Midbrain (tissue), 1 donor: Measurements from ENCODE around the gene ERBIN.
A peak's percentile ranks its signal among the peaks of the same experiment; 100 is the strongest.
"Not testable (repeated sequence)": the region's sequence is repeated elsewhere in the genome, so short reads cannot be mapped to it uniquely, and the experiment has no call there.

Experiments used
- DNase-seq: peaks from one replicate; lab custom pipeline; 2025; lab: John Stamatoyannopoulos, UW

ERBIN gene

GRCh38 chr5:65915661-65916060 lies 10.7 kb upstream of the ERBIN start:
- DNase-seq = not testable (repeated sequence)

DNA sequence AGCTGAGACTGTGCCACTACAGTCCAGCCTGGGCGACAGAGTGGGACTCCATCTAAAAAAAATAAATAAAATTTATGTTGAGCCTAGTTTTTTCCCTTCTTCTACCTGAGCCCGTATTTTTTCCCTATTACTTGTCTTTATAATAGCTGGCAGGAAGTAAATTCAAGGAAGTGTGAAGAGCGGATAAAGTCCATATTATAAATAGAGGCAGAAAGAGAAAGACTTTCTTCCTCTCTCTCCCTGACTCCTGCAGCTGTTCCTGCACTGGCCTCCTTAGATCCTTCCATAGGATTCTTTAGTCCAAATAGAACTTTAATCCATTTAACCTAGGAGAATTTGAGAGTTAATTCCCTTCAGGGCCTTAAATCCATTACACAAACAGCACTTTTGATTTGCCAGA lies 10.3 kb upstream of the ERBIN start:
- DNase-seq = no peak

DNA sequence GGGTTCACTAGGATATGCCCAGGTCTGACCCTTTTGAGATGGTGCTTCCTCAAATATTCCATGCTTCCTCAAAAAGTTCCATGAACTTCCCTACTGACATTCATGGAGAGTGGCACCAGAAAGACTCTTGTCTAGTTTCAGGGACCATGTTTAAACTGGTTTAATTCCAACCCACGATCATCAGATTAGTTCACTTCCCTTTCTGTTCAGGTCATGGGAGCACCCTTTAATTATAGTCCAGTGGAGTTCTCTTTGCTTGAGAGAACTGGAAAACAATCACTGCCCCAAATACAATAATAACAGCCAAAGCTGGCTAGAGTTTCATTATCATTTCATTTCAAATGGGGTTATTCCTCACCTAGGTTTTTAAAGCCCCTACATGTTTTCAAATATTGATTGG lies 9.7 kb upstream of the ERBIN start:
- no peak for DNase-seq

DNA sequence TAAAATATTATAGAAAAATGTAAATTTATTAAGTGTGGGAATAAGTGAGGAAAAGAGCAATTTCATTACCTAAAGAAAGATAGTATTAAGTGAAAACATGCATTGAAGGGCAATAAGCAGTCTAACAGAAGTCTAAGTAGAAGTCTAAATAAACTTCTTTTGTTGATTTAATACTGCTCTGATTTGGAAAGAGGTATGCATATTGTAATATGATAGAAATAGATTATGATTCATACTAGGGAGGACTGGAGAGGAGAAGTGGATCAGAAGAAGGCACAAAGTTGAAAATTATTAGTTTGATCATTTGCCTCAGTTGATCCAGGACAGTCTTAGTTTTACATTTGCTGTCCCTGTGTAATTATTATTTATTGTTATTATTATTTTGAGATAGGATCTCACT lies 6.6 kb upstream of the ERBIN start:
- no peak for DNase-seq

DNA sequence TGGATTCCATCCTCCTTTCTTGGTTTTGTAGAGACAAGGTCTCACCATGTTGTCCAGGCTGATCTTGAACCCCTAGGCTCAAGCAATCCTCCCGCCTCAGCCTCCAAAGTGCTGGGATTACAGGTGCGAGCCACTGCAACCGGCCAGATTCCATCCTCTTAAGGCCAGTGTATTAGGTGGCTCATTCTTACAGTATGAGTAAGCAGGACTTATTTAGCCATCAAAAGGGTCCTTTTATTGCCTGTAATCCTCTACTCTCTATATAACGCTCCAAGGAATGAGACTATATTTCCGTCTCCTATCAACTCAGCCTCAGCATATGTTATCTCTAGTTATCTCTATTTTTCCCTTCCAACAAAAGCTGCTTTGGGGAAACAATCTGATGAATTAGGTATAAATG lies 3.0 kb upstream of the ERBIN start:
- no peak for DNase-seq

DNA sequence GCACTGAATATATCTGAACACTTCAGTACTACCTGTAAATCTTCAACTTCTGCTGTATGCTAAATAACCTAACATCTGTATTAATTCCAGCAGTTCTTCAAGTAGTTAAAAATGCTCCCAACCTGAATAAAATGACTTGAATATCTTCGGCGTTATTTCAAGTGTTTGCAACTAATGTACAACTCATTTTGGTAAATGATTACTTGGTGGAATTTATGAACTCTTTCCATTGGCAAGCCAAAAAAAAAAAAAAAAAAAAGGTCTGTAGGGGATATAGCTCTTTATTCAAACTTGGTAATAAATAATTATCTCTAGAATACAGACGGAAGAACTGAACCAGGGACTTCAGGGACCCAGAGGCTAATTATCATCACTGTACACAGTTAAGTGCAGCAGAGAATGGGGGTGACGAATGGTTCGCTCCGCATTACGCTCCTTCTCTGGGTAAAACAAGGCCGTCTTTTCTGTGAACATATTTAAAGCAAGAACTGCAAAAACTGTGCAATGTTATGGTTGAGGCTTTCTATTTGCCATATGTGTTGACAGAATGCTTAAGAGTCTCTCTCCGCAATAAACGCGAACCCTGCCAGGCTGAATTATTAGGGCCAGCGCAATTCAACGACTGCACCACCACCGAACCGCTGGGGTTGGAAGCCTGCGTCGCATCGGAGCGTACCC lies 1.9 kb upstream of the ERBIN start:
- no peak for DNase-seq

- DNase-seq = peak; percentile 83
Measured at GRCh38 chr5:65925044-65925600, 1.3 kb upstream of the ERBIN start.

DNA sequence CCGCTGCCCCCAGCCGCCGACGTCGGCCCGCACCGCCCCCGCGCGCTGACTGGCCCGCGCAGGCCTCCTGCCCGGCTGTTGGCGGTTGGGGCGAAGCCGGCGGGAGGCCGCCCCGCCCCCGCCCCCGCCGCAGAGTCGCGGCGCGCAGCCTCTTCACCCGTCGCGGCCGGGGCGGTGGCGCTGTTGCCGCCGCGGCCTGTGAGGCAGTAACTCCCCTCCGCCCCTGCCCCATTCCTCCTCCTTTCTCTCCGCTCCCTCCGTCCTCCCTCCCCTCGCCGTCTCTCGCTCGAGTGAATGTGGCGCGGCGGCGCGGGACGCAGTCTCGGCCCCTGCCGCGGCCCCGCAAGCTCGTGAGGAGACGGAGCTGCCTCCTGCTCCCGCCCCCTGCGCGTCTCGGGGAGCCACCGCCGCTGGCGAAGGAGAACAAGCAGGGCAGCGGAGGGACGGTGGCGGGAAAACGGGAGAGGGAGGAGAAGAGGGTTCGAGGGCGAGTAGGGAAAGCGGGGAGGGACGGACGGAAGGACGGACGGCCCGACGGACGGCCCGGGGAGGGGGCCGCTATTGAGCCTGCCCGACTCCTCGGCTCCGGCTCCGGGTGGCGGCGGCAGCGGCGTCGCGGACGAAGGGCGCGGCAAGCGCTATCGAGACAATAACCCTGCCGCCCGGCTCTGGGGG lies 637 bp upstream of the ERBIN start:
- DNase-seq = peak; percentile 93

DNA sequence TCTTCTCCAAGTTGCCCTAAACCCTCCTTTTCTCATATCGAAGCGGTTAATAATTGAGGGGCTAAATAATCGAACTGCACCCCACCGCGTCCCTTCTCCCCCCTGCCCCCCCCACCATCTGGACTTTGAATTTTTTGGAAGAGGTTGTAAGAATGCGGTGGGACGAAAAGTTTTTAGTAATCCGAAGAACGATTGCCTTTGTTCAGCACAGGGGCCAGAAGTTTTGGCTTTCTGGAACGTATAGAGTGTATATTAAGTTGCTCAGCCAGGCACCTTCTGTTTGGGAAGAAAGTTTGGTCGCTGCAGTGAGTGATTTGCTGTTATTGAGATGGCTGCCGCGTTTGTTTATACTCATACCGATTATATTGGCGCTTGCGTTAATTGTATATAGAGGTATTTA lies 518 bp downstream of the ERBIN start:
- no peak for DNase-seq

DNA sequence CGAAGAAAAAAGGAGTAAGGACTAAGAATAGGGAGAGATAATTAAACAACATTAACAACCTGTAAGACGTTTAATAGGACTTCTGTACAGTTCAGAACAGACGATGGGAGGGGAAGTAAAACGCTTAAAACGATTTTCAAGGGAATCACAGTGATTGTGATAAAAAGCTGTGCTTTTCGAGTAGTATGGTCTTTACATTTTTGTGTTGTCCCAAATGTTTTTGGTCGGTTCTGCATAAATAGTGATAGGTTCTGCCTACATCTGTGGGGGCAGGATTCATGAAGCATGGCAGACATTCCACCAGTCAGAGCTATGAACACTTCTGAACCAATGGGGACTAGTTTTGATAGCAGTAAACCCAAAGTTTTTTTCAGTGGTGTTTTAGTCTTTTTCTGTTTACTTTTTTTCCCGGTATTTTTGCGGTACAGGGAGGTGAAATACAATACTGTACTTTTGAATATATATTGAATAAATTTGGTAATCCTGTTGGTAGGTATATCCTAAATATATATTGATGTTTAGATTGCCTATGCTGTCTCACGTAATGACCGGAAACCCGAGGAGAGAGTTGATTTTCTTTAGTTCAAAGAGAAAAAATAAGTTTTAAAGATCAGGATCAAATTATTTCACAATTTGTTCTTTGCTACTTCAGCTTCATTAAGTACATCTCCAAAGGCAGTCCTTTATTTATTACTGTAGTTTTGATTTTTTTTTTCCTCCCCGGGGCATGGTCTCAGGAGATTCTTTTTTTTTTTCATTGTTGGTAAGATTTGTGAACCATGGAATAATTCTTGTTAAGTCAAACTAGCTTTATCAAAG lies 1.3 kb downstream of the ERBIN start:
- peak; percentile 49 for DNase-seq

DNA sequence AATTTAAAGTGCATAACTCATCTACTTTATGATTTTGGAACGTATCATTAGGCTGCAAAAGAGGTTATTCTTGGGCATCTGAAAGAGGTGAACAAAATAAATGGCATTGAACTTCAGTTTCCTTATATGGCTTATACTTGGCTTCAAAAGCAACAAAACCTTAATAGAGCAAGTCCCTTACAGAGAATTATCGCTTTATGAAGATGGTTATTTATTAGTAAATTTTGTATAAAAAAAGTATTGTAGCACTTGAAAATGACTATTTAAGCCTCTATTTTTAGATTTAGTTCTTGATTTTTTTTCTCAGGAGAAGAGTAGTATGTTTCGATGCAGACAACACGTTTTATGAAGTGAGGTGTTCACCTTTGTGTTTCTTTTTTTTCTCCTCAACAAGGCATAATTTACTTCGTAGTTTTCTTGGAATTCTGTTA lies 2.0 kb downstream of the ERBIN start:
- DNase-seq = peak; percentile 35

DNA sequence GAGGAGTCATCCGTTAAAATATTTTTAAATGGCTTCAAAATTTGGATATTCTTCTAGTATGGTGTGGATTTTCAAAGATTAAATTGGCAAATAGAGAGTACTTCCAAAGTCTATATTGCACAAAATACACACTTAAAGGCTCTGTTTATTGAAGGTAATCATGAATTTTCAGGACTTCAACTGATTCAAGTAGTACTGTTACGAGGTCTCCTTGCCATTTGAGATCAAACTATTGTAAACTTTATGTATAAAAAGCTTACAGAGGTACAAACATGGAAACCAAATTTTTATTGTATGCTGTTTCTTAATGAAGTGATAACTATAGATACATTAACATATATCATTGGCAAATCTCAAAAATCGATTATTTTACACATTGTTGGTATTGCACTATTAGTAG lies 2.5 kb downstream of the ERBIN start:
- no peak for DNase-seq

DNA sequence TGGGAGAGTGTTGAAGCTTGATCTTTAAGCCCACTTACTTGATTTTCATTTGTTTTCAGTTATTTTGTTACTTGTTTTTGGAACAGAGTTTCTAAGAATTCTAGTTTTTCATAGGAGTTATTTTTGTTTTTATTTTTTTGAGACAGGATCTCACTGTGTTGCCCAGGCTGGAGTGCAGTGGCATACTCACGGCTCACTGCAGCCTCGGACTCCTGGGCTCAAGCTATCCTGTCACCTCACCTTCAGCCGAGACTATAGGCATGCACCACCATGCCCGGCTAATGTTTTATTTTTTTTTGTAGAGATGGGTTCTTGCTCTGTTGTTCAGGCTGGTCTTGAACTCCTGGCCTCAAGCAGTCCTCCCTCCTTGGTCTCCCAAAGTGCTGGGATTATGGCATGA lies 6.3 kb downstream of the ERBIN start:
- no peak for DNase-seq

GRCh38 chr5:65933295-65933694 lies 6.9 kb downstream of the ERBIN start:
- DNase-seq = no peak

DNA sequence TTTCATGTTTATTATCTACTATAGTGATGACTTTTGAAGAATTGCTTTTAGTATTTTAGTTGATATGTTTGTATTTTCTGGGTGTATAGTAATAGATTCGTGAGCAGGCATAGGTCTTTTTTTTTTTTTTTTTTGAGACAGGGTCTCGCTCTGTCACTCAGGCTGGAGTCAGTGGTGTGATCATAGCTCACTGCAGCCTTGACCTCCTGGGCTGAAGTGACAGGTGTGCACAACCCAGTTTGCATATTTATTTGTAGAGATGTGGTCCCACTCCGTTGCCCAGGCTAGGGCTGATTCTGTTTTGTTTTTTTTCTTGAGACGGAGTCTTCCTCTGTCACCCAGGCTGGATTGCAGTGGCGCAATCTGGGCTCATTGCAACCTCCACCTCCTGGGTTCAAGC lies 11.9 kb downstream of the ERBIN start:
- no peak for DNase-seq

GRCh38 chr5:65943771-65944170 lies 17.4 kb downstream of the ERBIN start:
- no peak for DNase-seq

GRCh38 chr5:65946198-65946745 lies 19.9 kb downstream of the ERBIN start:
- DNase-seq = no peak

- DNase-seq = no peak
Measured at GRCh38 chr5:65948115-65948747, 21.9 kb downstream of the ERBIN start.

- DNase-seq = no peak
Measured at GRCh38 chr5:65951330-65951729, 25.0 kb downstream of the ERBIN start.

DNA sequence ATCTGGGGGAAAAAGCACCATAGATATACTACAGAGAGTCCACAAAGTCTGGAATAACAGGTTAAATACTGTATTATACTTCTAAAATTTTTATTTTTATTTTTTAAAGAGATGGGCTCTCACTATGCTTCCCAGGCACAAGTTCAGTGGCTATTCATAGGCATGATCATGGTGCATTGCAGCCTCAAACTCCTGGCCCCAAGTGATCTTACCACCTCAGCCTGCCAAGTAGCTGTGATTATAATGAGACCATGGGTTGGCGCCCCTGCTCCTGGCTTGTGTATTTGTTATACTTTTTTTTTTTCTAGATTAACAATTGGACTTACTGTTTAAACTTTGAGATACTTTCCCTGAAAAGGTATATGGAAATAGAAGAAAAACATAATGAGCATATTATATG lies 25.9 kb downstream of the ERBIN start:
- DNase-seq = no peak

GRCh38 chr5:65954200-65954599 lies 27.8 kb downstream of the ERBIN start:
- DNase-seq = no peak

DNA sequence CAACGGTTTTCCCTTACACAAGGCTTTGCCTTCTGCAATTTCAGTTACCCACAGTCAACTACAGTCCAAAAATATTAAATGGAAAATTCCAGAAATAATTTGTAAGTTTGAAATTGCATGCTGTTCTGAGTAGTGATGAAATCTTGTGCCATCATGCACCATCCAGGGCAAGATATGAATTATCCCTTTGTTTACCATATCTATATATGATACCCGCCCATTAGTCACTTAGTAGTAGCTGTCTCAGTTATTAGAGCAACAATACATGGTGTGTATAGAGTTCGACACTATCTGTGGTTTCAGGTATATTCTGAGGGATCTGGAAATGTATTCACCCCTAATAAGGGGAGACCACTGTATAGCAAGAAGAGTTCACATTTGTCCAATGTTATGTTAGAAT lies 29.4 kb downstream of the ERBIN start:
- DNase-seq = no peak
